Iris pigment epithelial cell (primary cell): ENCODE results near the gene SLC6A18.

Source experiments
- DNase-seq: peaks from one replicate; pipeline ENCODE4 v3.0.0-alpha.2; 2011; ENCODE audit warnings: low read depth

Gene SLC6A18

GRCh38 chr5:1292139-1292538 is 67.0 kb downstream of the SLC6A18 start:
- no peak for DNase-seq

- no peak for DNase-seq
These were observed 67.8 kb downstream of the SLC6A18 start for GRCh38 chr5:1292846-1293415.

- no peak for DNase-seq
These were observed 68.4 kb downstream of the SLC6A18 start for GRCh38 chr5:1293416-1294205.

DNA sequence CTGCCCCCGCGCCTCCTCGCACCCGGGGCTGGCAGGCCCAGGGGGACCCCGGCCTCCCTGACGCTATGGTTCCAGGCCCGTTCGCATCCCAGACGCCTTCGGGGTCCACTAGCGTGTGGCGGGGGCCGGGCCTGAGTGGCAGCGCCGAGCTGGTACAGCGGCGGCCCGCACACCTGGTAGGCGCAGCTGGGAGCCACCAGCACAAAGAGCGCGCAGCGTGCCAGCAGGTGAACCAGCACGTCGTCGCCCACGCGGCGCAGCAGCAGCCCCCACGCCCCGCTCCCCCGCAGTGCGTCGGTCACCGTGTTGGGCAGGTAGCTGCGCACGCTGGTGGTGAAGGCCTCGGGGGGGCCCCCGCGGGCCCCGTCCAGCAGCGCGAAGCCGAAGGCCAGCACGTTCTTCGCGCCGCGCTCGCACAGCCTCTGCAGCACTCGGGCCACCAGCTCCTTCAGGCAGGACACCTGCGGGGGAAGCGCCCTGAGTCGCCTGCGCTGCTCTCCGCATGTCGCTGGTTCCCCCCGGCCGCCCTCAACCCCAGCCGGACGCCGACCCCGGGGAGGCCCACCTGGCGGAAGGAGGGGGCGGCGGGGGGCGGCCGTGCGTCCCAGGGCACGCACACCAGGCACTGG is 69.1 kb downstream of the SLC6A18 start:
- no peak for DNase-seq

DNA sequence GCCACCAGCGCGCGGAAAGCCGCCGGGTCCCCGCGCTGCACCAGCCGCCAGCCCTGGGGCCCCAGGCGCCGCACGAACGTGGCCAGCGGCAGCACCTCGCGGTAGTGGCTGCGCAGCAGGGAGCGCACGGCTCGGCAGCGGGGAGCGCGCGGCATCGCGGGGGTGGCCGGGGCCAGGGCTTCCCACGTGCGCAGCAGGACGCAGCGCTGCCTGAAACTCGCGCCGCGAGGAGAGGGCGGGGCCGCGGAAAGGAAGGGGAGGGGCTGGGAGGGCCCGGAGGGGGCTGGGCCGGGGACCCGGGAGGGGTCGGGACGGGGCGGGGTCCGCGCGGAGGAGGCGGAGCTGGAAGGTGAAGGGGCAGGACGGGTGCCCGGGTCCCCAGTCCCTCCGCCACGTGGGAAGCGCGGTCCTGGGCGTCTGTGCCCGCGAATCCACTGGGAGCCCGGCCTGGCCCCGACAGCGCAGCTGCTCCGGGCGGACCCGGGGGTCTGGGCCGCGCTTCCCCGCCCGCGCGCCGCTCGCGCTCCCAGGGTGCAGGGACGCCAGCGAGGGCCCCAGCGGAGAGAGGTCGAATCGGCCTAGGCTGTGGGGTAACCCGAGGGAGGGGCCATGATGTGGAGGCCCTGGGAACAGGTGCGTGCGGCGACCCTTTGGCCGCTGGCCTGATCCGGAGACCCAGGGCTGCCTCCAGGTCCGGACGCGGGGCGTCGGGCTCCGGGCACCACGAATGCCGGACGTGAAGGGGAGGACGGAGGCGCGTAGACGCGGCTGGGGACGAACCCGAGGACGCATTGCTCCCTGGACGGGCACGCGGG is 69.9 kb downstream of the SLC6A18 start, which contains the start of gene TERT:
Gene TERT (minus strand): TSS at position 234 of the 815 bp plus-strand sequence. CDS start 79 bp downstream, at position 155.
- no peak for DNase-seq

GRCh38 chr5:1295650-1296037 is 70.5 kb downstream of the SLC6A18 start:
- DNase-seq, result no peak
